SH-SY5Y (cell line): ENCODE results near the gene DYNLT2.

ENCODE experiments used
- GATA2 ChIP-seq: IDR thresholded peaks from 2 replicates; pipeline ENCODE4 v1.6.1; 2011; ENCODE audit warnings: mild to moderate bottlenecking, low read depth, low read length
- GATA3 ChIP-seq: IDR thresholded peaks from 2 replicates; pipeline ENCODE4 v1.6.1; 2011; ENCODE audit warnings: low read depth, mild to moderate bottlenecking, low read length, moderate library complexity

The DYNLT2 gene

DNA sequence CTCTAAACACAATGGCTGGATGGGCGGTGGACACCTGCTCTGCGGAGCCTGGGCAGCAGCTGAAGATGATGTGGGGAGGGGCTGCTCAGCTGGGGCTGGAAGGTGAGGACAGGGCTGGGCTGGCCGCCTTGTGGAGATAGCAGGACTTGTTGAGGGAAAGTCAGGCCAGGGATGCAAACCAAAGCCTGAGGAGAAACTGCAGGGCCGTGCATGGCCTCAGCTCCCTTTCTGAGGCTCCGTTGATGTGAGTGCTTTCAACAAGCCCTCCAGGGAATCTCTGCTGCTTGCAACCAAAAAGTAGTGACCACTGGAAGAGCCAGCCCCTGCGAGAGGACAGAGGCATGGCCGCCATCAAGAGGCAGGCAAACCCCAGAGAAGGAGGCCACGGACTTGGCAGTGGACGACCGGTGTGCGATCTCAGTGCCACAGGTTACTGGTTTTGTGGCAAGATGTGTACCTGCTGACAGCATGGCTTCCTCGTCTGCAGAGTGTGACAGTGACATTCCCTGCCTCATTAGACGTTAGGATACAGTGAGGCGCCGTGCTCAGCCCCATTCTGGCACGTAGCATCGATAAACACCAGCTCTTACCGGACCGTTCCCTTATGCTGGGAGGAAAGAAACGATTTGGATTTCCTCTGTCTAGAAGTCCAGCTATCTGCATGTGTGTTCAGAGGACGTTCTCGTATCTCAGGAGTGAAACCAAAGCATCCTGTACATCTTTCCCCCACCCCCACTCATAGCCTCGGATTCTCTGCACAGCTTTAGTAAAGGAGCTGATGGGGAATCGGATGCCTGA is 38.0 kb upstream of the DYNLT2 start:
- no peak for TF ChIP-seq GATA2
- TF ChIP-seq GATA3 = no peak

- TF ChIP-seq GATA3 = no peak
- no peak for TF ChIP-seq GATA2
These were observed 37.4 kb upstream of the DYNLT2 start for GRCh38 chr6:169788809-169789145.

- TF ChIP-seq GATA3 = no peak
- TF ChIP-seq GATA2 = no peak
These were observed 36.4 kb upstream of the DYNLT2 start for GRCh38 chr6:169787797-169788196.

- TF ChIP-seq GATA3 (no peak), GATA2 (no peak)
These were observed 35.0 kb upstream of the DYNLT2 start for GRCh38 chr6:169786349-169786748.

DNA sequence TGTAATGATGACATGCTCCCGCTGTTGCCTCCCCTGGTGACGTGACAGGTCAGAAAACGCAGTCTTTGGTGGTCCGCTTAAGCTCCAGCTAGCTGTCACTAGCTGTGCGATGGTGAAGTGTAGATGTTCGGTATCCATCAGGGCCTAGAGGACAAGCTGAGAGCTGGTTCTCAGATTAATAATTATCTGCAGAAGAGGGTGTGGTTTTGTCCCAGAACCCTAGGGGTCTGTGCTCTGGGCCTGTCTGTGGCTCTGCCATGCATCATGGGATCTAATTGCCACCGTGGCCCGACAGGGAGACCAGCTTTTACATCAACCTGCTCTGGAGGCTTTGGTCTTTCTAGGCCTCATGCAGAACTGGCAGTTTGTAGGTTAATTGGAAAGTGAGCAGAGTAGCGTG is 34.2 kb upstream of the DYNLT2 start:
- no peak for TF ChIP-seq GATA2
- TF ChIP-seq GATA3 = no peak

DNA sequence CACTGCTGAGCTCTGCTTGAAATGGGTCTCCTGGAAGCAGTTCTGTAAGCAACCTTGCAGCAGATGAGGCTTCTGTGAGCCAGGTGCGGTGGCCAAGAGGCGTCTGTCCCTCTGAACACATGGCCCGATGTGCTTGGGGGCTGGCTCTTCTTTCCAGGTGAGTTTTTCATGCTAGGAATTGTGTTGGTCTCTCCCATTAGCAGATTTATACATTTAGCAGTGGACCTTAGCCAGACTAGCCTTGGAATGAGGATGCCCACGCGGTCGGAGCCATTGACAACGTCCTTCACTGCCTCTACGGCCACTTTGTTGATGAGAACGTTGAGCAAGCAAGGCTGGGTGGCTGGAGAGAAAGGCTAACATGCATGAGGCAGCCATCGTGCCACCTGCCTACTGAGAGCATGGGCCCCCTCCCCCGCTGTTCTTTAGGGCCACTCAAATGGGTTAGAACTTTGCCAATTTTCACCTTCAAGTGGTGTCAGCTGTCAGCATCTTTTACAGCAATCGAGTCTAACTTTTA is 33.5 kb upstream of the DYNLT2 start:
- TF ChIP-seq GATA2 (no peak), GATA3 (no peak)

- TF ChIP-seq GATA3 = no peak
- TF ChIP-seq GATA2 = no peak
These were observed 32.8 kb upstream of the DYNLT2 start for GRCh38 chr6:169783971-169784820.

- TF ChIP-seq GATA3 (no peak), GATA2 (no peak)
These were observed 32.0 kb upstream of the DYNLT2 start for GRCh38 chr6:169783401-169783800.

DNA sequence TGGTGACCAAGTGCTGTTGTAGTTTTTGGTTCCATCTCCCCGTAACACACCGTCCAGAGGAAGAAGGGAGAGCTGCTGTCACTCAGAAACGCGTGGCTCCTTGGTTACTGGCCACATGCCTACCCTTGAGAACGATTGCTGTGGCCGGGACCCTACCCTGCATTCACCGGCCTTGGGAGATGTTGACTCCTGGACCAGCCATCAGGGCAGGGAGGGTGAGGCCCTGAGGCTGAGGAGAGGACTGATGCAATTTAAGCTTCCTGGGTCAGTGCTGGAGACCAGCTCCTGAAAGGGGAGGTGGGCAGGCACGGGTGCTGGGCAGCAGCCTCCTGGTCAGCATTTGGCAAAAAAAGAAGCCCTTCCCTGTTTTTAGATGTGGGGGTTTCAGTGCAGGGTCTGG is 31.6 kb upstream of the DYNLT2 start:
- TF ChIP-seq GATA3 = no peak
- TF ChIP-seq GATA2 = no peak

GRCh38 chr6:169780571-169781091 is 29.3 kb upstream of the DYNLT2 start:
- TF ChIP-seq GATA3 (no peak), GATA2 (no peak)

DNA sequence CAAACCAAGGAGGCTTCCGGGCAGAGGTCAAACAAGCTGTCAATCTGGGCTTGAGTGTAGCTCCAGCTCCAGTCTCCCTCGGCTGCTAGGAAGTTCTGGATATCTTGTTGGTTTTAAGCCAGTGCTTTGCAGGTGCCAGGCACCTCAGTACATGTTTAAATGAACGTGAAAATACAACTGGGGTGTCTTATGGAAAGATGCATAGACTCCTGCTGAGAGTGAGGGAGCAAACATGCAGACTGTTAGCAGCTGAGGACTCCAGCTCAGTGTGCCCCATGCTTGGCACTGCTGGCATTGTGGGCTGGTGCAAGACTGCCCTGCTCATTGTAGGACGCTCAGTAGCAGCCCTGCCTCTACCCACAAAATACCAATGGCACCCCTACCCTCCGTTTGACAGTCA is 28.5 kb upstream of the DYNLT2 start:
- TF ChIP-seq GATA2 = no peak
- TF ChIP-seq GATA3 = no peak

GRCh38 chr6:169779092-169779815 is 27.9 kb upstream of the DYNLT2 start:
- no peak for TF ChIP-seq GATA3
- TF ChIP-seq GATA2 = no peak

- TF ChIP-seq GATA2 (no peak), GATA3 (no peak)
These were observed 27.3 kb upstream of the DYNLT2 start for GRCh38 chr6:169778646-169779045.

DNA sequence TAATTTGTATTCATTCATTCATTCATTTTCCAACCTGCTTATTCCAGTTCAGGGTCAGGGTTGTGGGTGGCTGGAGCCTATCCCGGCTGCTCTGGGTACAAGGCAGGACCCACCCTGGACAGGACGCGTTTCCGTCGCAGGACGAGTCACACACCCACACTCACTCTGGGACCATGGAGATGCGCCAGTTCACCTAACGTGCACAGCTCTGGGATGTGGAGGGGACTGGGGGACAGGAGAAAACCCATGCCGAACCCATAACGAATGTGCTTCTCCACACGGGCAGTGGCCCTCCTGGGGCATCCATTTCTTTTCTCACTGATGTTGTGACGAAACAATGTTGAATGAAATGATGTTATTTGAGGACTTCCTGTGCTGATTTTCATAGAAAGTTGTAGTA is 26.5 kb upstream of the DYNLT2 start:
- TF ChIP-seq GATA3 (no peak), GATA2 (no peak)
